DMS 273 (cell line): ENCODE results near the gene AP3S1.
A peak's percentile ranks its signal among the peaks of the same experiment; 100 is the strongest.
"Not testable (repeated sequence)": the region's sequence is repeated elsewhere in the genome, so short reads cannot be mapped to it uniquely, and the experiment has no call there.

Experiments
- DNase-seq: peaks from one replicate; lab custom pipeline; 2025; ENCODE audit not compliant: unreplicated experiment; lab: John Stamatoyannopoulos, UW

Gene AP3S1

DNA sequence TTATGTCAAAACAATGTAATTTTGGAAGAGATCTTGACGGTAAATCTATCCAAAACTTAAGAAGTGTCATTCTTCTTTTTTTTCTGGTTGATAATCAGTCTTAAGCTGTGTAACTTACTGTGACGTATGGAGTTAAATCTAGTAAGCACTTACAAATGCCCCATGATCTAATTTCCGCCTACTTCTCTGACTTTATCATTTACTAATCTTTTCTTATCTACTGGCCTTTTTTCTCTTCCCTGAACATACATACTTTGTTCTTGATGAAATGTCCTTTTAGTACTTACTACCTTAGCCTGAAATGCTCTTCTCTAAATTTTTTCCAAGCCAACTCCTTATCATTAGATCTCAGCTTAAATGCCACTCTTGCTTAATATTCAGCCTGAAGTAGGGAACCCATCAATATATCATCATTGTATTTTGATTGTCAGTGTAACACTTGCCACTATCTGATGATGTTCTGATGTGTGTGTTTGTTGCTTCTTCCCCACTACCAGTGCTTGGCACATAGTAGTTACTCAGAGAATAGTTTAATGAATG lies 27.6 kb downstream of the AP3S1 start:
- DNase-seq = no peak

DNA sequence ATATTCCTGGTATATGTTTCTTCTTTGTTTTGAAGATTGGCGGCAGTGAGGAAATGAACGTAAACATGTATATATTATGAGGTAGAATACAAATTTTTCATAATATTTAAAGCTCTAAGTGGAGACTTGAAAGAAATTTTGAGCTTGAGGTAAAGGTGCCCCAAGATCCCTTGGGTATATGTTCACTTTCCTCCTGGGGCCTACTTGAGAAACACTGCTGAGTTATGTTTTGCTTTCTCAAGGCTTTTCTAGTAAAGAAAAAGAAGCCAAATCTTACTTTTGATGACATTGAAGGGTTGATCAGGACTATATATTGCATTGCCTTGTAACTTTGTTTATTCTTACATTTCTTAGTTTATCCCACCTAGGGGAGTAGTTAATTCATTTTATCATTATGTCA lies 30.7 kb downstream of the AP3S1 start:
- no peak for DNase-seq

DNA sequence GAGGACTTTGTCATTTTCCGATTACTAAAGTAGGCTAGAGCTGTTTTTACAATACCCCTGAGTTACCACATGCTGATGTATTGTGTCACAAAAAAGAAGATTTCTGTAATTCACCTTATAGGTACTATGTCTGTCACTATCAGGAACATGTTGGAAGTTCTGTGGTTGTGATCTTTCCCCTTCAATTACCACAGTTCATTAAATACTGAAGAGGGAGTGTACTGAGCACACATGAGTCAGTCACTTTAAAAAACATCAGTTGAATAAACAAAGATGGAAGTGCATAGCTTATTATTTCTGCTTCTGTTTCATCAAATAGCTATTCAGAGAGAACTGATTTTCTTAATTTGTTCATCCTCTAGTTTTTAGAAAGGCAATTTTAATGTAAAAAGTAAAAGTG lies 31.7 kb downstream of the AP3S1 start:
- DNase-seq = no peak

DNA sequence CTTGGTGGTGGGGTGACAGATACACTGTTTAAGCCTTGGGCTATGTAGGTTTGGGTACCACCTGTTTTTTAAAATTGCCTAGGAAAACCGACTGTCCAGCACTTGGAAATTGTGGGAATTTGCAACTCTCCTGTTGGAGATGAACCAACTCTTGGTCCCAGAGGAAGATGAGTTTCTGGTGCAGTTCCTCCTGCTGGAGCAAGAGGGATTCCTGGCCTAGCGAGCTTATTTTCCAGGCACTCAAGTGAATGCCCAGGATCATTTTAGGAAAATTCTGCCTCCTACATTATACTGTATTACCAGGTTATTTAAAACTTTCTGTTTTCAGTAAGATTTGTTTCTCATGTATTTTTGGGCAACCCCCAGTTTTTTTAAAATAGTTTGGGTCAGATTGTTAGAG lies 33.7 kb downstream of the AP3S1 start:
- peak; percentile 9 for DNase-seq

DNA sequence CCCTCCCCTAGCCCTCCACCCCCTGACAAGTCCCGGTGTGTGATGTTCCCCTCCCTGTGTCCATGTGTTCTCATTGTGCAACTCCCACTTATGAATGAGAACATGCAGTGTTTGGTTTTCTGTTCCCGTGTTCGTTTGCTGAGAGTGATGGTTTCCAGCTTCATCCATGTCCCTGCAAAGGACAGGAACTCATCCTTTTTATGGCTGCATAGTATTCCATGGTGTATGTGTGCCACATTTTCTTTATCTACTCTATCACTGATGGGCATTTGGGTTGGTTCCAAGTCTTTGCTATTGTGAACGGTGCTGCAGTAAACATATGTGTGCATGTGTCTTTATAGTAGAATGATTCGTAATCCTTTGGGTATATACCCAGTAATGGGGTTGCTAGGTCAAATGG lies 35.6 kb downstream of the AP3S1 start:
- DNase-seq = not testable (repeated sequence)

DNA sequence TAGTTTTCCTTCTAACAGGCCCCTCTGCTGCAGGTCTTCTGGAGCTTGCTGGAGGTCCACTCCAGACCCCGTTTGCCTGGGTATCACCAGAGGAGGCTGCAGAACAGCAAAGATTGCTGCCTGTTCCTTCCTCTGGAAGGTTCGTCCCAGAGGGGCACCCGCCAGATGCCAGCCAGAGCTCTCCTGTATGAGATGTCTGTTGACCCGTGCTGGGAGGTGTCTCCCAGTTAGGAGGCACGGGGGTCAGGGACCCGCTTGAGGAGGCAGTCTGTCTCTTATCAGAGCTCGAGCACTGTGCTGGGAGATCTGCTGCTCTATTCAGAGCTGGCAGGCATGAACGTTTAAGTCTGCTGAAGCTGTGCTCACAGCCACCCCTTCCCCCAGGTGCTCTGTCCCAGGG lies 40.7 kb downstream of the AP3S1 start:
- DNase-seq = not testable (repeated sequence)

DNA sequence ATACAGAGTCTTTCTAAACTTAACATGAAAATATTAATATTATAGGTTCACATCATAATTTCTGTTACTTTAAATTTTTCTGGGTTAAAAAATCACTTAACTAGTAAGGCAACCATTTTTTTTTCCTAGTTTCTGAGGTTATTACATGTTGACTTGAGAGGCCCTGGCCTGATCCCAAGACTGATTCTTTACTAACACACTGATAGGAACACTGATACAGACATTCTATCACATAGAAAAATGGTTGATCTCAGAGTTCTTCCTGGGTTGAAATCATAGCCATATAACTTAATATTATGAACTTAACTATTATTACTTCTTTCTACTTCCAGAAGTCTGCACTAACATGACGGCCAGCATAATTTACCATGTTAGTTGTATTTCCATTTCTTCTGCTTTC lies 43.0 kb downstream of the AP3S1 start:
- DNase-seq = no peak

DNA sequence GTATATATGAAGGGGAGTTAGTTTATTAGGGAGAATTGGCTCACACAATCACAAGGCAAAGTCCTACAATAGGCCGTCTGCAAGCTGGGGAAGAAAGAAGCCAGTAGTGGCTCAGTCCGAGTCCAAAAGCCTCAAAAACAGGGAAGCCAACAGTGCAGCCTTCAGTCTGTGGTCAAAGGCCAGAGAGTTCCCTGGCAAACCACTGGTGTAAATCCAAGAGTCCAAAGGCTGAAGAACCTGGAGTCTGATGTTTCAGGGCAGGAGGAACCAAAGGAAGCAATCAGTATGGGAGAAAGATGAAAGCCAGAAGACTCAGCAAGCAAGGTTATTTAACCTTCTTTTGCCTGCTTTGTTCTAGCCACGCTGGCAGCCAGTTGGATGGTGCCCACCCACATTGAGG lies 43.5 kb downstream of the AP3S1 start:
- not testable (repeated sequence) for DNase-seq

DNA sequence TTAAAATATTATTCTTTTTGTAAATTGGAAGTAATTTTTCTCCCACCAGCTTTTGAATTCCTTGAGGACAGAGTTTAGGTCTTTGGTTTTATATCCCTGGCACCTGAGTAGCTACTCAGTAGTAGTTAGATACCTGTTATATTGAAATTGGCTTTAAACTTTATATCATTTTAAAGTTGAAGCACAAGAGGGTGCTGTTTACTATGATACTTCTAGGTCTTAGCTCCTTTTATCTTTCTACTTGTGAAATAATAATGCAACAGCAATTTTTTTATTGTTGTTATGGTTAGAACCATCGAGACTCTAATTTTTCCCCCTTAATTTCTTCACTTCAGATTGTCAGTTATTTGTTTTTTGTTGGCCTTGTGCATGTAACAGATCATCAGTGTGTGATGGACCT lies 46.3 kb downstream of the AP3S1 start:
- DNase-seq = peak; percentile 23

DNA sequence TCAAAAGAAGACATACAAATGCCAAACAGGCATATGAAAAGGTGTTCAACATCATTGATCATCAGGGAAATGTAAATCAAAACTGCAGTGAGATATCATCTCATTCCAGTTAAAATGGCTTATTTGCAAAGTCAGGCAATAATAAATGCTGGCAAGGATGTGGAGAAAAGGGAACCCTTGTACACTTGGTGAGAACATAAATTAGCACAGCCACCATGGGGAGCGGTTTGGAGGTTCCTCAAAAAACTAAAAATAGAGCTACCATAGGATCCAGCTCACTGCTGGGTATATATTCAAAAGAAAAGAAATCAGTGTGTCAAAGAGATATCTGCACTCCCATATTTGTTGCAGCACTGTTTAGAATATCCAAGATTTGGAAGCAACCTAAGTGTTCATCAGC lies 50.3 kb downstream of the AP3S1 start:
- no peak for DNase-seq

DNA sequence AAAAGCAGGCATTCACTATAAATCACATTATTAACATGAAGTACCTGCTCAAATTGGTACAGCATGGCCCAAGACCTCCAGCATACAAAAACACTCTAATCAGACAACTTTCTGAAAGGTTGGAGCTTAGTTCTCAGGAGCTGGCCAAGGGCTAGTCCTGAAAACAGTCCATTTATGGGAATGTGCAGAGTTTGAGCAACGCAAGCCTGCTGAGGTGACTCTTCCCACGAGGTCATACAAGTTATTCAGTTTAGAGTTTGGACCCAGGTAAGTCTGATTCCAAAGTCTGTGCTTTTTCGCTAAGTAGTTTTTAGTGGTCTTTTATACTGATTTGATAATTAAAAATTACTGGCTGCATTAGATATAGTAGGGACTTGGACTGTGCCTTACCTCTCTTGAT lies 52.6 kb downstream of the AP3S1 start:
- DNase-seq = no peak

DNA sequence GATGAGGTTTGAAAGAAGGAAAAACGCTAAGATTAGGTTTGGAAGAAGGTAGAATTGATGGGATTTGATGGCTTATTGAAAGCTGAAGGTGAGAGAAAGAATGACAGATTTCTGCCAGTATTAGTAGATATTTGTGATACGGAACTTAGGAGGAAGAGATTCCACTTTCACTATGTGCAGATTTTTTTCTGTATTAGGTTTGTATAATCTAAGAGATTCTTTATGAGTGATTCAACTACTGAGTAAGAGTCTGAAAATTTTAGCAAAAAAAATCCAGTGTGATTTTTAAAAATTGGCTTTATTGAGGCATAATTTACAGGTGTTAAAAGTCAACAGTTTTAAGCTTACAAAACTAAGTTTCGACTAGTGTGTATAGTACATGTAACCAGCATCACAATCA lies 54.1 kb downstream of the AP3S1 start:
- no peak for DNase-seq

DNA sequence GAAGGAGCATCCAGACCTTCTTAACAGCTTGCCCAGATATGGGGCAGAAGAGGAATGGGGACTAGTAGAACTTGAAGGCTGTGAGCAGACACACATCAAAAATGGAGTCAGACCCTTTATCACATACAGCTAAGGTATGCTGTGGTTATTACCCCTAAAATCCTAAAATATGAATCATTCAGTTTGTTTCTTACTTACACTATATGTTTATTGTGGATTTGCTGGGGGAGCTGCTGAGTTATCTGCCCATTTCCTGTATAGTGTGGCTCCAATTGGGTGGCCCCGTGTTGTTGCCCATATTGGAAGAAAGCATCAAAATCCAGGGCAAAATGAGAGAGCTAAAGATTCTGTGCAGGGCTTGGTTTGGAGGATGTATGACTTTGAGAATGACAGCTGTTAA lies 56.9 kb downstream of the AP3S1 start:
- no peak for DNase-seq

DNA sequence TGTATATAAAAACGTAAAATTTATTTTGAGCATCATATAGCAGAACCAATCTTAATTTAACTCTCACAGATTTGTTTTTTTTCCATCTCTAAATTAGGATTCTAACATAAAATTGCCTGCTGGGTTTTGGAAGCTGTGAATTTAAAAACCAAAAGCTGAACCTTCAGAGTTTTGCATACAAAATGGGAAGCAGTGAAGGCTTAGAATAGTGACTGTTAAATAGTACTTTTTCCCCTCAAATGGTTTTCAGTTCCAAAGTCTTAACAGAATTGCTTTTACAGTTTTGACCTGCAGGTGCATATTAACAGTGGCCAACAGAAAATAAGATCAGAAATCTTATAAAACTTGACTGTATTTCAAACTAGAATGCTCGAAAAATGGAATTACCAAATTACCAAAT lies 65.4 kb downstream of the AP3S1 start:
- DNase-seq = no peak

DNA sequence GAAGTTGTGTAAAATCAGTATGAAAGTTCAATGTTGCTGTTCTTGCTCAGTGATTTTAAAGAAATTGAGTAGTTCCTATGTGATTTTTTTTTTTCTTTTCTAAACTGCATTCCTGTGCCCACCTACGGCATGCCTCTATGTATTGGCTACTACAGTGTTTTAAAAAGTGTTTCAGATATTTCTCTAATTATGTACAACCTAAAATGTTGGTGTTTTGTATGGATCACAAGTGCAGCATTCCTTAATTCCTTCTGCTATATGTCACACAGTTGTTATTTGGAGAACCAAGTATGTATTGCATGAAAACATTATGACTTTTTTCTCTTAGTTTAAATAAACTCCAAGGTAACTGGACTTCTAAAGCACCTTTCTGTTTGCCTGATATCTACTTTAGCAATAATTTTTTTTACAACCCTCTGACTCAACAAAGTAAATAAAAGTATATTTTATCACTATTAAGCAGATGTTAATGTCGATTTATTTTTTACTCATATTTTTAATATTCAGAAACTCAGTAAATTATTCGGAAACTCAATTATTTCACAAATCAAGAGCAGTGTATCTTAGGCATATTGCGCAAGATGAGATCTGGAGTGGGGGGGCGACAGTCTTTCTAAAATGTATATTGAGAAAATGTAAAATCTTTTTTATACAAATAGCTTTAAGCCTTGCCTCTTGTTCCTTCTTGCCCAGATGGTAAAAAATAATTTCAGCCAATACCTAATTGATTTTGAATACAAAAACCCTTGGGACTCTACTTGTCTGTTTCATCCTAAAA lies 72.1 kb downstream of the AP3S1 start:
- DNase-seq = not testable (repeated sequence)

DNA sequence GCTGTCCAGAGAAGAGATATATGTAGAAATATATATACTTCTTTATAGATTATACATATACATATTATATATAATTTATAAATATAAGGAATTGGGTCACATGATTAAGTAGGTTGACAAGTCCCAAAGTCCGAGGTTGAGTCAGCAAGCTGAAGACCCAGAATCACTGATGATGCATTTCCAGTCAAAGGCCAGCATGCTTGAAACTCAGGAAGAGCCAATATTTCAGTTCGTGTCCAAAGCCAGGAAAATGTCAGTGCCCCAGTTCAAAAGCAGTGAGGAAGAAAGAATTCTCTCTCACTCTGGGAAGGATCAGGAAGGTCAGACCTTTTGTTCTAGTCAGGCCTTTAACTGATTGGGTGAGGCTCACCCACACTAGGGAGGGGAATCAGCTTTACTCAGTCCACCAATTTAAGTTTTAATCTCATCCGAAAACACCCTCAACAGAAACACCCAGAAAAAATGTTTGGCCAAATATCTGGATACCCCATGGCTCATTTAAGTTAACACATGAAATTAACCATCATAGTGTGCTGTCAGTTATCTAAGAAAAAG lies 78.5 kb downstream of the AP3S1 start:
- no peak for DNase-seq

DNA sequence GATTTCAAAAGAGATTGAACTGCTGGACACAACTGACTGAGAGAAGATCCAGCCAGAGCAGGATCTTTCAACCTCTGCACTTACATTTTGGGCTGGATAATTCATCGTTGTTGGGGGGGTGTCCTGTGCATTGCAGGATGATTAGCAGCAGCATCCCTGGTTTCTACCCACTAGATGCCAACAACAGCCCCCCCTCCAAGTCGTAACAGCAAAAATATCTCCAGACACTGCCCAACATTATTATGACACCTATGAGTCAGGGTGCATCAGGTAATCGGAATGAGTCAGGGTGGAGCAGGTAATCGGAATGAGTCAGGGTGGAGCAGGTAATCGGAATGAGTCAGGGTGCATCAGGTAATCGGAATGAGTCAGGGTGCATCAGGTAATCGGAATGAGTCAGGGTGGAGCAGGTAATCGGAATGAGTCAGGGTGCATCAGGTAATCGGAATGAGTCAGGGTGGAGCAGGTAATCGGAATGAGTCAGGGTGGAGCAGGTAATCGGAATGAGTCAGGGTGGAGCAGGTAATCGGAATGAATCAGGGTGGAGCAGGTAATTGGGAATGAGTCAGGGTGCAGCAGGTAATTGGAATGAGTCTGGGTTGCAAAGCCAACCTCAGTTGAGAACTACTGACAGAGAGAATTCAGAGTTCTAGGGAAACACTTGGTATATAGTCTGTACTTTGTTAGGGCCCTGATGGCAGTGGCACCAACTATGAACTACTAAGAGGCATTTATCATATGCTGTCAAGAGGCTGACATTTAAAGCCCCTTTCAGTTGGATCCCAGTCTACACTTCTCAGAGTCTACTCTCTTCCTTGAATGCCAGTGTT lies 87.1 kb downstream of the AP3S1 start:
- DNase-seq = not testable (repeated sequence)

DNA sequence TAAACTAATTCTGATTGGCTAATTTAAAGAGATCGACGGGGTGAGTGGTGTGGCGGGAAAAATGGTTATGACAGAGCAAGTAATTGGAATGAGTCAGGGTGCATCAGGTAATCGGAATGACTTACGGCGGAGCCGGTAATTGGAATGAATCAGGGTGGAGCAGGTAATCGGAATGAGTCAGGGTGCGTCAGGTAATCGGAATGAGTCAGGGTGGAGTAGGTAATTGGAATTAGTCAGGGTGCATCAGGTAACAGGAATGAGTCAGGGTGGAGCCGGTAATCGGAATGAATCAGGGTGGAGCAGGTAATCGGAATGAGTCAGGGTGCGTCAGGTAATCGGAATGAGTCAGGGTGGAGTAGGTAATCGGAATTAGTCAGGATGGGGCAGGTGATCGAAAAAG lies 88.4 kb downstream of the AP3S1 start:
- not testable (repeated sequence) for DNase-seq

DNA sequence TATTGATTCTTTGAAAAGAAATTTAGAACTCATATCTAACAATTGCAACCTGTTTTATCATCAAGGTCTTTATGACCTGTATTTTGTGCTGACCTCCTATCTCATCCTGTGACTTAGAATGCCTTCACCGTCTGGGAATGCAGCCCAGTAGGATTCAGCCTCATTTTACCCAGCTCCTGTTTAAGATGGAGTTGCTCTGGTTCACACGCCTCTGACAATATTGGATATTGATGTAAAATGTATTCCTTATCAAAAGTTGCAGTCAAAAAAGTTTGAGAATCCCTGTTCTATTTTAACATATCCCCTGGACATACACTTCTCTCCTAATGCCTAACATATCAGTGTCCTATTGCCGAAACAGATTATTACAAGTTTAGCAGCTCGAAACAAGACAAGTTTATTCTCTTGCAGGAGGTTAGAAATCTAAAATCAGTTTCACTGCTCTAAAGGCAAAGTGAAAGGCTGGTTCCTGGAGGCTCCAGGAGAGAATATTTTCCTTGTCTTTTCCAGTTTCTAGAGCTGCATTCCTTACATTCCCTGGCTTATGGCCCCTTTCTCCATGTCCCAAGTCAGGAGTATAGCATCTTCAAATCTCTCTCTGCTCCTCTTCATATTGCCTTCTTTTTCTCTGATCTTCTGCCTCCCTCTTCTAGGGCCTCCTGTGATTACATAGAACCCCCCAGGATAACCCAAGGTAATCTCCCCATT lies 89.0 kb downstream of the AP3S1 start:
- DNase-seq = no peak

DNA sequence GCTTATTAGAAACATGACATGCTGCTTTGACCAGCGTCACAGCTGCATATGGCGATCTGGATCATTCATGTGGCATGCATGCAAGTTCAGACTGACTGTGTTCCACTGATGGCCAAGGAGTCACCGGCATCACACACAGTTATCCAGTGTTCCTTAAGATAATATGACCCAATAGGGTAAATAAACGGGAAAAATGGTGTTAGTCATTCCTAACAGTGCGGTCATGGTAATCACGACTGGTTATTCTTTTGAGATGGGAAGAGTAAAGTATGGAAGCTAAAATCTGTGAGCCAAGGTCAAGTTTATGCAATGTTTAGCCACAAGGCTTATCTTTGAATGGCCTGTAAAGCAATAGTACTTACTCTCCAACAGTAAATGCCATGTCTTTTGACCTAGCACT lies 91.3 kb downstream of the AP3S1 start:
- DNase-seq = no peak

DNA sequence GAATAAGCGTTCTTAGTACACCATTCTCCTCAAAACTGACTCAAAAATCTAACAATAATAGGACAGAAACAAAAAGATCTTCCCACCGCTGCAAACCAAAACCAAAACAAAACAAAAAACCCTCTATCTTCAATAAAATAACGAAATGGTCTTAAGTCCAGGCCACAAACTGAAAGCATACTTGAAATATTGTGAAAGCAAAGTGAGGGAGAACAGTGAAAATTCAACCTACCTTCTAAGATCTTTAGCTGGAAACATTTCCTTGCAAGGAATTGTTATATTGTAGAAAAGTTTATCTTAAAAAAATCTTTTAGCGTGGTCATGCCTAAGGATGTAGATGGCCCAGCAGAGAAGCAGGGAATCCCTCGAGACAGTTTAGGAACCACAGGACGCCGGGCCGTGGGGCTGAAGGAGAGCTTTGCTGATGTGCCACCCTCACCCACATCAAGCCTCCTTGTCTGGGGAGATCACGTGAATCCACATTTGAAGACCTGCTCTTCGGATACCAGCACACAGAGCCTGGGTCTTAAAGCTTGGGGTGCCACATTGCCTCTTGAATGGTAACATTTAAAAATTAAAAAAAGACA lies 92.7 kb downstream of the AP3S1 start:
- no peak for DNase-seq
